ENCODE results near the gene SMIM13. TPM values are rescaled to one million over a fixed set of nuclear protein-coding genes. Genes with fewer than 3 reads are reported as not detected.

The SMIM13 gene
- total RNA-seq, 2 donors from 2014 or later, result 12.2 TPM

DNA sequence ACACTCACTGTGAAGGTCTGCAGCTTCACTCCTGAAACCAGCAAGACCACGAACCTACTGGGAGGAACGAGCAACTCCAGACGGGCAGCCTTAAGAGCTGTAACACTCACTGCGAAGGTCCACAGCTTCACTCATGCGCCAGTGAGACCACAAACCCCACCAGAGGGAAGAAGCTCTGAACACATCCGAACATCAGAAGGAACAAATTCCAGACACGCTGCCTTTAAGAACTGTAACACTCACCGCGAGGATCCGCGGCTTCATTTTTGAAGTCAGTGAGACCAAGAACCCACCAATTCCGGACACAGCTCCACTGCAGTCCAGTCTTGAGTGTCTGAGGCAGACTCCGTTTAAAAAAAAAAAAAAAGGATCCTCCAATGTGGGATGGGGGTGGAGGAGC is 78.3 kb downstream of the SMIM13 start:
- H3K27me3 ChIP-seq (ENCODE audit: control insufficient read depth, insufficient read depth, low read length, poor library complexity, severe bottlenecking), result no peaks in the 10 kb centered on the region
- no peaks in the 10 kb centered on the region for H3K36me3 Mint-ChIP-seq (ENCODE audit: low read depth)
- DNase-seq, result no peak
- H3K36me3 ChIP-seq (ENCODE audit: control insufficient read depth, insufficient read depth, low read length), result no peaks in the 10 kb centered on the region
- H3K4me3 Mint-ChIP-seq, result no peak overlapping the region
- no peaks in the 10 kb centered on the region for H3K9me3 ChIP-seq (ENCODE audit: control insufficient read depth, low read length)
- H3K4me1 Mint-ChIP-seq, result peaks cover 10% of the 10 kb centered on the region
- peaks cover 10% of the 10 kb centered on the region for H3K9me3 Mint-ChIP-seq
- no peak overlapping the region for H3K27ac ChIP-seq (ENCODE audit: low read depth, low read length)
- no peaks in the 10 kb centered on the region for H3K27me3 Mint-ChIP-seq (ENCODE audit: insufficient read depth)
- H3K9ac ChIP-seq (ENCODE audit: extremely low read depth, low read length, poor library complexity, severe bottlenecking), result no peak overlapping the region
- H3K4me1 ChIP-seq (ENCODE audit: control insufficient read depth, insufficient read depth, low read length), result no peaks in the 10 kb centered on the region
- TF ChIP-seq, protein P1, sequence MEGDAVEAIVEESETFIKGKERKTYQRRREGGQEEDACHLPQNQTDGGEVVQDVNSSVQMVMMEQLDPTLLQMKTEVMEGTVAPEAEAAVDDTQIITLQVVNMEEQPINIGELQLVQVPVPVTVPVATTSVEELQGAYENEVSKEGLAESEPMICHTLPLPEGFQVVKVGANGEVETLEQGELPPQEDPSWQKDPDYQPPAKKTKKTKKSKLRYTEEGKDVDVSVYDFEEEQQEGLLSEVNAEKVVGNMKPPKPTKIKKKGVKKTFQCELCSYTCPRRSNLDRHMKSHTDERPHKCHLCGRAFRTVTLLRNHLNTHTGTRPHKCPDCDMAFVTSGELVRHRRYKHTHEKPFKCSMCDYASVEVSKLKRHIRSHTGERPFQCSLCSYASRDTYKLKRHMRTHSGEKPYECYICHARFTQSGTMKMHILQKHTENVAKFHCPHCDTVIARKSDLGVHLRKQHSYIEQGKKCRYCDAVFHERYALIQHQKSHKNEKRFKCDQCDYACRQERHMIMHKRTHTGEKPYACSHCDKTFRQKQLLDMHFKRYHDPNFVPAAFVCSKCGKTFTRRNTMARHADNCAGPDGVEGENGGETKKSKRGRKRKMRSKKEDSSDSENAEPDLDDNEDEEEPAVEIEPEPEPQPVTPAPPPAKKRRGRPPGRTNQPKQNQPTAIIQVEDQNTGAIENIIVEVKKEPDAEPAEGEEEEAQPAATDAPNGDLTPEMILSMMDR (conservative IDR thresholded peaks at IDR 0.05), result no peak
- no peak overlapping the region for H3K27ac Mint-ChIP-seq
- no peak overlapping the region for H3K4me3 ChIP-seq (ENCODE audit: low read length)
- 95 to 97% methylated on average over 12 to 13 of the region's 13 CpGs for WGBS, 2 experiments (ENCODE audit: insufficient coverage in 1 of 2, insufficient read length in 1 of 2)

DNA sequence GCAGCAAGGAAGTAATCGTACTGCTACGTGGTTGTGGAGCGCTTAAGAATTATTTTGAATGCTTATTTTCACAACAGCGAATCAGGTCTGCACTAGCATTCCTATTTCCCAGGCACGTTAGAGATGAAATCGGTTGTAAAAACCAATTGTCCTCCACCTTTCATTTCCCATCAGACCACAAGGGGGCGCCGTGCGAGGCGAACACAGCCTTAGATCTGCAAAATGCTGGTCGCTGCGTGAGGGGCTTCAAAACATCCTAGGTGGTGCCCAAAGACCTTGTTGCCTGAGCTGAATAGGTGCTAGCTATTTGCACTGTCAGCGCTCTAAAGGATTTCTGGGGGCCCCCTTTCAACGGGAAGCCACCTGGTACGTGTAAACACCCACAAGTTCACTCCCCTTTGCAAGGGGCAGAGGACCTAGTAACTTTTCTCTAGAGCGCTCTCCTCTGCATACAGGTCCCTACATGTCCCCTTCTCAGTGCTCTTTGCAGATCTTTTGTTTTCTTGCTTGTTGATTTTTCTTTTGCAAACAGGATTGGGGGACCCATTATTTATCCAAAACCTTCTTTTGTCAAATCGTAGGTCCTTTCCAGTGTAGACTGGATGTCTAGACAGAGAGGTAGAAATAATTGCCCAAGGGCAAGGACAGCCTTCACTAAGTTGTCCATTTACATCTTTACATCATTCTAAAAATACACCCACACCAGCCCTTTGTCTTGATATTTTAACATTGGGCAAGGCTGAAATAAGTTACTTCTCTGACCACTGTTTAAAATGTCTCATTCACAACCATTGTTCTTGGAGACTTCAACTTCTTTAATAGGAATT is 79.1 kb downstream of the SMIM13 start:
- Mint-ChIP-seq H3K27ac (no peak overlapping the region), H3K9me3 (peaks cover 10% of the 10 kb centered on the region), H3K4me3 (no peak overlapping the region), H3K27me3 (ENCODE audit: insufficient read depth) (no peaks in the 10 kb centered on the region), H3K36me3 (ENCODE audit: low read depth) (no peaks in the 10 kb centered on the region), H3K4me1 (peaks cover 10% of the 10 kb centered on the region)
- peak; percentile 94 for DNase-seq
- TF ChIP-seq, protein P1 (conservative IDR thresholded peaks at IDR 0.05), result peak; percentile 94
- H3K36me3 ChIP-seq (ENCODE audit: control insufficient read depth, insufficient read depth, low read length), result no peaks in the 10 kb centered on the region
- H3K9me3 ChIP-seq (ENCODE audit: control insufficient read depth, low read length), result no peaks in the 10 kb centered on the region
- no peaks in the 10 kb centered on the region for H3K27me3 ChIP-seq (ENCODE audit: control insufficient read depth, insufficient read depth, low read length, poor library complexity, severe bottlenecking)
- no peaks in the 10 kb centered on the region for H3K4me1 ChIP-seq (ENCODE audit: control insufficient read depth, insufficient read depth, low read length)
- 34 to 46% methylated on average over 10 to 17 of the region's 17 CpGs for WGBS, 2 experiments (ENCODE audit: insufficient coverage in 1 of 2, insufficient read length in 1 of 2)
- H3K4me3 ChIP-seq (ENCODE audit: low read length), result no peak overlapping the region
- peak overlapping the region; percentile 76 for H3K27ac ChIP-seq (ENCODE audit: low read depth, low read length)
- no peak overlapping the region for H3K9ac ChIP-seq (ENCODE audit: extremely low read depth, low read length, poor library complexity, severe bottlenecking)

DNA sequence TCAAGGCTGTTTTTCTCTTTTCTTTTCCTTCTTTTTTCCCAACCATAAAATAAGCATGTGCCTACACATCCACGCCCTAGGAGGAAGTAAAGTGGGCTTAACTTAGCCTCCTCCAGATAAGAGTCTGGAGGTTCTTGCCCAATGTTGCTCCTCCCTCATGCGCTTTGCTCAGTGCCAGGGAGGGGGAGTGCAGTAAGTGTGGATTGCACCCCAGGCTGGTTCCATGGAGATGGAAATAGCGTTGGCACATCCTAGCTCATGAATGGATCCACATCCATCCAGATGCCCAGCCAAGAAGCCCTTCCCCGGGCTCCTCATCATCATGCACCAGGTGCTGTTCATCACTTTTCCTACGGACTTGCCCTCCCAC is 80.6 kb downstream of the SMIM13 start:
- TF ChIP-seq, protein P1 (conservative IDR thresholded peaks at IDR 0.05), result no peak
- H3K27ac Mint-ChIP-seq, result no peak overlapping the region
- no peaks in the 10 kb centered on the region for H3K27me3 Mint-ChIP-seq (ENCODE audit: insufficient read depth)
- peaks cover 10% of the 10 kb centered on the region for H3K9me3 Mint-ChIP-seq
- H3K36me3 Mint-ChIP-seq (ENCODE audit: low read depth), result no peaks in the 10 kb centered on the region
- 87 to 94% methylated on average over 2 to 5 of the region's 5 CpGs for WGBS, 2 experiments (ENCODE audit: insufficient coverage in 1 of 2, insufficient read length in 1 of 2)
- Histone ChIP-seq H3K9me3 (ENCODE audit: control insufficient read depth, low read length) (no peaks in the 10 kb centered on the region), H3K36me3 (ENCODE audit: control insufficient read depth, insufficient read depth, low read length) (no peaks in the 10 kb centered on the region), H3K4me3 (ENCODE audit: low read length) (no peak overlapping the region), H3K9ac (ENCODE audit: extremely low read depth, low read length, poor library complexity, severe bottlenecking) (no peak overlapping the region), H3K4me1 (ENCODE audit: control insufficient read depth, insufficient read depth, low read length) (no peaks in the 10 kb centered on the region), H3K27ac (ENCODE audit: low read depth, low read length) (no peak overlapping the region), H3K27me3 (ENCODE audit: control insufficient read depth, insufficient read depth, low read length, poor library complexity, severe bottlenecking) (no peaks in the 10 kb centered on the region)
- no peak for DNase-seq
- no peak overlapping the region for H3K4me3 Mint-ChIP-seq
- peaks cover 10% of the 10 kb centered on the region for H3K4me1 Mint-ChIP-seq
